Endothelial cell of umbilical vein (primary cell): ENCODE measurements around the gene ZBTB44.
"Not testable (repeated sequence)": the region's sequence is repeated elsewhere in the genome, so short reads cannot be mapped to it uniquely, and the experiment has no call there.

ENCODE experiments used
- EZH2 ChIP-seq: IDR thresholded peaks from 2 replicates; pipeline ENCODE4 v1.6.1; 2012; ENCODE audit warnings: borderline replicate concordance, low read depth, mild to moderate bottlenecking, moderate library complexity, low read length, inconsistent platforms; ENCODE audit not compliant: severe bottlenecking
- FOS ChIP-seq: IDR thresholded peaks from 2 replicates; pipeline ENCODE4 v1.6.1; 2011; ENCODE audit warnings: mild to moderate bottlenecking, low read length, moderate library complexity, borderline replicate concordance; ENCODE audit not compliant: insufficient read depth
- MYC ChIP-seq: IDR thresholded peaks from one replicate; pipeline ENCODE4 v1.6.1; 2011; ENCODE audit warnings: mild to moderate bottlenecking, low read depth, low read length
- POLR2A ChIP-seq: IDR thresholded peaks from 2 replicates; pipeline ENCODE4 v1.6.1; 2012; ENCODE audit warnings: low read depth, mild to moderate bottlenecking, control low read depth, low read length
- TF ChIP-seq, protein P1 (sequence below), 2 donors: IDR thresholded peaks; 1 replicate in 1 of 2; 2 replicates in 1 of 2; pipeline ENCODE4 v1.5.1; 2011; ENCODE audit warnings: low read length in 2 of 2, mild to moderate bottlenecking in 2 of 2, moderate library complexity in 2 of 2, control low read depth in 1 of 2, inconsistent platforms in 1 of 2, low read depth in 1 of 2; ENCODE audit not compliant: insufficient read depth in 1 of 2; ENCODE audit errors: extremely low read depth in 1 of 2

DNA sequence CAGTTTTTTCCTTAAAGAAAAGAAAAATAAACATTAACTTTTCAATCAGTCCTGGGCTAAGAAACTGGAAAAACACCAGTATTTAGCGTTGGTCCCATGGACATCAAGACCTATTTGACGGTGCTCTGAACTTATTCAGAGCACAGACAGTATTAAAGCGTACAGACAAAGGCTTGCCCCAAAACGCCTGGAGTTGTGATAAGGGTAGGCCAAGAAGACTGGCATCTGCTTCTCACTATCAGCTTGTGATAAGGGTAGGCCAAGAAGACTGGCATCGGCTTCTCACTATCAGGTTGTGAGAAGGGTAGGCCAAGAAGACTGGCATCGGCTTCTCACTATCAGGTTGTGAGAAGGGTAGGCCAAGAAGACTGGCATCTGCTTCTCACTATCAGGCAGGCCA is 69.3 kb downstream of the ZBTB44 start:
- TF ChIP-seq EZH2, FOS, POLR2A, MYC: not testable (repeated sequence)
- TF ChIP-seq, protein P1, sequence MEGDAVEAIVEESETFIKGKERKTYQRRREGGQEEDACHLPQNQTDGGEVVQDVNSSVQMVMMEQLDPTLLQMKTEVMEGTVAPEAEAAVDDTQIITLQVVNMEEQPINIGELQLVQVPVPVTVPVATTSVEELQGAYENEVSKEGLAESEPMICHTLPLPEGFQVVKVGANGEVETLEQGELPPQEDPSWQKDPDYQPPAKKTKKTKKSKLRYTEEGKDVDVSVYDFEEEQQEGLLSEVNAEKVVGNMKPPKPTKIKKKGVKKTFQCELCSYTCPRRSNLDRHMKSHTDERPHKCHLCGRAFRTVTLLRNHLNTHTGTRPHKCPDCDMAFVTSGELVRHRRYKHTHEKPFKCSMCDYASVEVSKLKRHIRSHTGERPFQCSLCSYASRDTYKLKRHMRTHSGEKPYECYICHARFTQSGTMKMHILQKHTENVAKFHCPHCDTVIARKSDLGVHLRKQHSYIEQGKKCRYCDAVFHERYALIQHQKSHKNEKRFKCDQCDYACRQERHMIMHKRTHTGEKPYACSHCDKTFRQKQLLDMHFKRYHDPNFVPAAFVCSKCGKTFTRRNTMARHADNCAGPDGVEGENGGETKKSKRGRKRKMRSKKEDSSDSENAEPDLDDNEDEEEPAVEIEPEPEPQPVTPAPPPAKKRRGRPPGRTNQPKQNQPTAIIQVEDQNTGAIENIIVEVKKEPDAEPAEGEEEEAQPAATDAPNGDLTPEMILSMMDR (IDR thresholded peaks at IDR 0.05; ENCODE audit: extremely low read depth in 1 of 2, insufficient read depth in 1 of 2, low read depth in 1 of 2, low read length in 2 of 2), result not testable (repeated sequence)
